Bone marrow (tissue), 2 donors: ENCODE data around the gene WBP1L.
A peak's percentile ranks its signal among the peaks of the same experiment; 100 is the strongest.
"Not testable (repeated sequence)": the region's sequence is repeated elsewhere in the genome, so short reads cannot be mapped to it uniquely, and the experiment has no call there.

Experiments
- DNase-seq, 2 donors: peaks; one replicate each; lab custom pipeline; 2025; lab: John Stamatoyannopoulos, UW

The WBP1L gene

DNA sequence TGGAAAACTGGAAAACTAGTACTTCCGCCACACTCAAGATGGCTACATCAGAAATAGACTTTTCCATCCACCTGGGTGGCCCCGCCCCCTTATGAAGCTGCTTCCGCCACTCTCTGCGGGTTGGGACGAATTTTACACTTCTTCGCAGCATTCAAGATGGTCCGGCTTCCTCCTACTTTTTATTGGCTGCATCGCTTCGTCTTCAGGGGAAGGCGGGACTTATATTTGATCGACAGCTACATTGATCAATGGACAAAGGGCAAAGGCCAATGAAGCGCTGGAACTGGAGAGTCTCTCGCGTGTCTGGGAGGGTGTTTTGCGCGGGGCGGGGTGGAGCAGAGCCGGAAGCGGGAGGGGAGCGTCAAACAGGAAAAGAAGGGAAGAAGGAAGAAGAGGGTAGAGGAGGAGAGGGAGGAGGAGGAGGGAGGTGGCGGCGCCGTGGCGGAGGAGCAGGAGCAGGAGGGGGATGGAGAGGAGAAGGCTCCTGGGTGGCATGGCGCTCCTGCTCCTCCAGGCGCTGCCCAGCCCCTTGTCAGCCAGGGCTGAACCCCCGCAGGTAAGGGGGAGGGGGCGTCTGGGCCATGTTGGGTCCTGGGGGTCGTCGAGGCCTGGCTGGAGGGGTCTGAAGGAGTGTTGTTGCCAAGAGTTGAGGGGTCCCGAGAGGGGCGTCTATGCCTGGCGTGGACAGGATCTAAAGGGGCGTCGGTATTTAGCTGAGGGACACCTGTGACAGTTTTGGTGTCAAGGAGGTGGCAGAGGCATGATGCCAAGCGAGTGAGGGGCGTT is at the start of gene WBP1L:
WBP1L (plus strand) TSS at position 361 of the 786 bp plus-strand sequence; CDS start at position 467, 106 bp downstream.
- DNase-seq, result peak; percentile 57 to 98

DNA sequence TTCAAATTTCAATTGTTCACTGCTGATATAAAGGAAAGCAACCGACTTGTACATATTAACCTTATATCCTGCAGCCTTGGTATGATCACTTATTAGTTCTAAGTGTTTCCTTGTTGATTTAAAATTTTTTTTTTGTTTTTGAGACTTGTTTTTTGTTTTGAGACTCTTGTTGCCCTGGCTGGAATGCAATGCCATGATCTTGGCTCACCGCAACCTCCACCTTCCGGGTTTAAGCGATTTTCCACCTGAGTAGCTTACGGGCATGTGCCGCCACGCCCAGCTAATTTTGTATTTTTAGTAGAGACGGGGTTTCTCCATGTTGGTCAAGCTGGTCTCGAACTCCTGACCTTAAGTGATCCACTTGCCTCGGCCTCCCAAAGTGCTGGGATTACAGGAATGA is 48.3 kb upstream of the WBP1L start:
- DNase-seq, result not testable (repeated sequence)

DNA sequence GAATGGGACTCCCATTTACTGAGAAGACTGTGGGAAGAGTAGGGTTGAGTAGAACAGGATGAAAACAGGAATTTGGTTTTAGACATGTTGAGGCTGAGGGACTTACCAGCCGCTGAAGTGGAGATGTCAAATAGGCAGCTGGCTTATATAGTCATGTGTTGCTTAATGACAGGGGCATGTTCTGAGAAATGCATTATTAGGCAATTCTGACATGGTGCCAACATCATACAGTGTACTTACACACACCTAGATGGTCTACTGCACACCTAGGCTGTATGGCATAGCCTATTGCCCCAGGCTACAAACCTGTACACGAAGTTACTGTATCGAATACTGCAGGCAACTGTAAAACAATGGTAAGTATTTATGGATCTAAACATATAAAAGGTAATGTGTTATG is 47.0 kb upstream of the WBP1L start:
- no peak for DNase-seq

DNA sequence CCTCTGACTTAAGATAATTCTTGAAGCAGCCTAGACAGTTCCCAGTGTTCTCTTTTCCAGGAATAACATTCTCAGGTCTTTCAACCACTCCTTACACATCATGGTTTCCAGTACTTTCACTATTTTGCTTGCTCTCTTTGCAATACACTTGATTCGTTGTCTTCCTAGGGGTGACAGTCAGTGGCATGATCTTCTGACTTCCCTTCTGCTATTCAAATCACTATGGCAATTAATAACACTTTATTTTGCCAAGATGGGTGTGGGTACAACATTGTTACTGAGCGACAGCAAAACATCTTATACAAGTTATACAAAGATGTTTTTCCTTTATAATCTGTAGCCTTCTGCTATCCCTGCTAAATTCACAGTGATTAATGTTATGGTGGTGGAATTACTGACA is 44.9 kb upstream of the WBP1L start:
- no peak for DNase-seq

DNA sequence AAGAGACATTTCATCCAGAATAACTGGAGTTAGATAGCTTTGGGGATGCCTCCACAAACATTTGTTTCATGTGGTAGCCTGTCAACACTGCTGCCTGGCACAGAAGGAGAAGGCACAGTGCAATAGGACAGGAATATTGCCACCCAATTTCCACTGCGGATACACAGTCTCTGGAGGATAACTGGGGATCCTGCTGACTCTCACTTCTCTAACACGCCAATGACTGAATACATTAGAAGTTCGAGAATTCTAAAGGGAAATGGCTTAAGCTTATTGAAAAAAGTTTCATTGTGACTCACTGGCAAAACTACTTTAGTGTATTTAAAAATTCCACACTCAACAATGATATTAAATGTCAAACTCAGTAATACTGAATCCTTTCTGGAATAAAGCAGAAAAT is 42.5 kb upstream of the WBP1L start:
- no peak for DNase-seq

- no peak for DNase-seq
These were observed 42.0 kb upstream of the WBP1L start for GRCh38 chr10:102701796-102702195.

DNA sequence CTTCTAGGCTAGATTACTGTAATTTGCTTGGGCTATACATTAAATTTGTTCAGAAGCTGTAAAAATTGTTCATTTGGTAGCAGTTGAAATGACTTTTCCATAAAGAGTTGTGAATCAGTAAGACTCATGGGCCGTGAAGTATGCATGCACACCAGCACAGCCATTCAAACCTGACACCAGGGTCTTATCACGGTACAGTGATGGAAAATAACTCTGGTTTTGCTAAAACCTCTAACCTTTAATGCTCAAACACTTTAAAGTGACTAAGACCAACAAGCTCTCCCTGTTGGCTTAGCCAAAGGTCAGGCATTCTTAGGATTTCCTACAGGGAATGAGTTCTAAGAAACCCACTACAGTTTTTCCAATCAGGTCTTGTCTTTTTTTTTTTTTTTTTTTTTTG is 41.0 kb upstream of the WBP1L start:
- DNase-seq, result no peak

GRCh38 chr10:102704915-102705314 is 38.8 kb upstream of the WBP1L start:
- no peak for DNase-seq

- no peak for DNase-seq
These were observed 38.2 kb upstream of the WBP1L start for GRCh38 chr10:102705531-102705930.

DNA sequence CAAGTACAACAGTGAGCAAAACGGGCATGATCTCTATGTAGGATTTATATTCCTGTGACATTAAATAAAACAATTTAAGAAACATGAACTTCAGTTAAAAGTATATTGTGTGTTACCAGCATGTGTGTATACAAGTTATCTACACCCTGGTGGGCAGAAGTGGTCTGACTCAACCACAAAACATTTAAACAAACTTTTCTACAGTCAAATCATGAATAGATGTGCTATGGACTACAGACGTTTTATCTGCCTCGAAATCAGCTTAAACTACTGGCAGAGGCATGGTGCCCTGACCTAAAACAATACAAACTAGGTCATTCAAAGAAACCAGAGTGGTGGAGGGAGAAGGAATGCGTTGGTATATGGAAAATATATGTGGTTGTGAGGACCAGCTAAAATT is 33.1 kb upstream of the WBP1L start:
- DNase-seq, result no peak

DNA sequence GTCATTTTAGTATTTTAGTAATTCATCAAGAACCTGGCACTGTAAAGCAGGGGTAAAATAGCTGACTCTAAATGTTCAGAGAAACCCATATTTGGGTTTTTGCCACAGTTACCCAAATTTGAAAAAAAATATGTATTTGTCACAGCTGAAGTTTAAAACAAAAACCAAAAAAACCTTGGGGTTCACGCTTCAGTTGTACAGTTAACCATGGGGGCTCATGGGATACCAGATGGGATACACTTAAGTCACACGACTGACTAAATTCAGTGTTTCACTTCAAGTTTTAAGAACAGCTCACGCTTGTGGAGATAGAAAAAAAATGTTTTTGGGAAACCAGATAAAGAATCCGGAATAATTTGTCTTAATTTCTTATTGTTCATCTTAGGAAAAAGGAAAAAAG is 31.7 kb upstream of the WBP1L start:
- no peak for DNase-seq

DNA sequence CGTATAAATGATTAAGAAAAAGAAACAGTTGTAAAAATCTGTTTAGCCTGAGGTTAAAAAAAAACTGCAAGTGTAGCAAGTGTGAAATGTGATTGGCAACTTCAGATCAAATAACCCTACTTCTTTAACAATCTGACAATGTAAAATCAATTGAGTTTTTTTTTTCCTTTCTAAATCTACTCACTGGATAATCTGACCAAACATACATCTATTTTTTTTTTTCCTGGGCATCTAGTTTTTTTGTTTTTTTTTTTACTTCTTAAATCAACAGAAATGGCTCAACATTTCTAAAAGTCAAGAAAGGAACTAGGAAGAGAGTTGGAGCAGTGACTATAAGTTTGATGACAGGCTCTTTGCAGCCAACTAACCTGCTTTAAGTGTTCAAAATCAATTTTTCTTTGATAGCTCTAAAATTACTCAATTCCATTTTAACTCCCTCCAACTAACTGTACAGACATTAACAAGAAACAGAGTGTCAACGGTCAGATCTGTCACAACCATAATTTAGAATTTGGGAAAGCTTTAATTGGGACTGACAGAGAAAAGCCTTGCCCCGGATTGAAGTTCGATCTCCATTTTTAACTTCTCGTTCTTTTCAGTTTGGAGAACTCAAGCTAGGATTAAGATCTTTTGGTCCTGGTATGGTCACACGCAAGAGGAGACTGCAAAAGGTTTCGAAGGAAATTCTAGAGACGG is 30.8 kb upstream of the WBP1L start:
- no peak for DNase-seq

GRCh38 chr10:102713539-102713813 is 30.3 kb upstream of the WBP1L start:
- peak in 1 of 2 donors; percentile 70 for DNase-seq

DNA sequence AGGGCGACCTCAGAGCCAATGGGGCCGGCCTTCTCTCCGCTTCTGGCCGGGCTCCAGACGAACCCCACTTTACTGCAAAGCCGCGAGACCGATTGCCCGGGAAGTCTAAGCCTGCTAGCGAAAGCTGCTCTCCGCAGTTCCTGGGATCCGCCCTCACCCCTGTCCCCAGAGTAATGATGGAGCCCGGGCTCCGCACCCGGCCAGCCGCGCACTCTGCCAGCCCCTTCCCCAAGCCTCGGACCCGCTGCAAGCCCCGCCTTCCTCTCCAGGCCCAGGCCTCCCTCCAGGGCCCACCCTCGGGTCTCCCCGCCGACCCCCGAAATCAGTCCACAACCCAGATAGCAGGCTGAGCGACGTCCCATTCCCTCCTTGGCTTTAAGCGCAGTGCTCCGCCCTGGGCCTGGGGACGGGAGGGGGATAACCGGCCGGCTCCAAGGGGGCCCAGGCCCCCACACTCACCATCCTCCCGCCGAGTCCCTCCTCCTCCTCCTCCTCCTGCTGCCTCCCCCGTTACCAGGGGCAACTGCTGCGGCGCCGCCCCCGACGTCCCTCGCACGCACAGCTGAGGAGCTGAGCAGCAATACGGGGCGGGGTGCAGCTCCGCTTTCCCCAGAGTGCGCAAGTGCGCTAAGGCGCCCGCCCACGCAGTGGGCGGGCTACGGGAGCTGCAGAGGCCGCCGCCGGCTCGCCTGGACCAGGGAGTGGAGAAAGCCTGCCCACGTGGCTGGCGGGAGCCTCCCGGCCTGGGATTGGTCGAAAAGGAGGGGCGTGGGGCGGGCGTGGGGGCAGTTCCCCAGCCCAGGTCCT is 29.7 kb upstream of the WBP1L start, which contains the start of gene ARL3:
ARL3 (minus strand) TSS at position 584 of the 807 bp plus-strand sequence; CDS start at position 462, 122 bp downstream.
- peak; percentile 77 to 88 for DNase-seq

- no peak for DNase-seq
These were observed 28.9 kb upstream of the WBP1L start, which contains the start of gene SFXN2 for GRCh38 chr10:102714621-102715455. Gene SFXN2, plus strand, starts transcription at chr10:102714636. Its CDS starts 12,001 bp downstream, at chr10:102726637.

DNA sequence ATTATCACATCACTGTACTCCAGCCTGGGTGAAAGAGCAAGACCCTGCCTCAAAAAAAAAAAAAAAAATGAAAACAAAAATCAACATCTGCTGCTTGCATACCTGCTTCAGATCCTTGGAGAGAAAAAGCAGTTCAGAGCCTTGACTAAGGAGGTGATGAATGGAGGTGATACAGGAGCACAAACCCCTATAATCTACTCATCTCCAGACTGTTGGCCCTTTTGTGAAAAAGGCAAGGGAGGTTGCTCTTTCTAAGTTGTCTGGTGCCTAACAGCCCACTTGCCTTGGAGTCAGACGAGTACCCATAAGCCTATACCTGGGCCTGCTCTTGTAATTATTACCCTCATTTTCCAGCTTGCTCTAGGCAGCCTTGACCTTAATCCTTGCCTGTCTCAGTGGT is 27.9 kb upstream of the WBP1L start:
- no peak for DNase-seq

GRCh38 chr10:102716900-102717565 is 26.7 kb upstream of the WBP1L start:
- not testable (repeated sequence) for DNase-seq

GRCh38 chr10:102718220-102718619 is 25.5 kb upstream of the WBP1L start:
- no peak for DNase-seq

DNA sequence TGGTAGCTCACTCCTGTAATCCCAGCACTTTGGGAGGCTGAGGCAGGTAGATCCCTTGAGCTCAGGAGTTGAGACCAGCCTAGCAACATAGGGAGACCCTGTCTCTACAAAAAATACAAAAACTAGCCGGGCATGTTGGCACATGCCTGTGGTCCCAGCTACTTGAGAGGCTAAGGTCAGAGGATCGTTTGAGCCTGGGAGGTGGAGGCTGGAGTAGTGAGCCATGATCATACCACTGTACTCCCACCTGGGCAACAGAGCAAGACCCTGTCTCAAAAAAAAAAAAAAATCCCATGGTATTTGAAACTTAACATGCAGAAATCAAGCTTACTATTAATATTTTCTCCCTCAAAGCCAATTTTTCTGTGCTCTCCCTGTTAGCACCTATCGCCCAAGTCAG is 23.4 kb upstream of the WBP1L start:
- no peak for DNase-seq

DNA sequence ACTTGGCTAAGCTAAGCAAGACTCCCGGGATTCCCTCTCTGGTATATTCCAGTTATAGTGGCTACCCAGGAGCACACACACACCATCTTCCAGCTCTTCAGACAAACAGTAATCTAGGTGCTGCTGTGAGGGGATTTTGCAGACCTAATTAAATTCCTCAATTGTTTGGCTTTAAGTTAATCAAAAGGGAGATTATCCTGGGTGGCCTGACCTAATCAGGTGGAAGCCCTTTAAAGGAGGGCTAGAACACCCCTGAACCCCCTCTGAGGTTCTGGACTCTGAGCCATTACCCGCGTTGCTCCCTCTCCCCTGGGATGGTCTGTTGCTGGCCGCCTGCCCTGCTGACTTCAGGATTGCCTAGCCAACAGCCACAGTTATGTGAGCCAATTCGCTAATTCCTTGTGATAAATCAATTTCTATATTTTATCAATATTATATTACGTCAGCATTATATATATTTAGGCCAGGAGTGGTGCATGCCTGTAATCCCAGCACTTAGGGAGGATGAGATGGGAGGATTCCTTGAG is 22.9 kb upstream of the WBP1L start:
- no peak for DNase-seq

GRCh38 chr10:102721954-102722353 is 21.8 kb upstream of the WBP1L start:
- DNase-seq, result no peak
